ENCODE data around the gene MYCBP2.

DNA sequence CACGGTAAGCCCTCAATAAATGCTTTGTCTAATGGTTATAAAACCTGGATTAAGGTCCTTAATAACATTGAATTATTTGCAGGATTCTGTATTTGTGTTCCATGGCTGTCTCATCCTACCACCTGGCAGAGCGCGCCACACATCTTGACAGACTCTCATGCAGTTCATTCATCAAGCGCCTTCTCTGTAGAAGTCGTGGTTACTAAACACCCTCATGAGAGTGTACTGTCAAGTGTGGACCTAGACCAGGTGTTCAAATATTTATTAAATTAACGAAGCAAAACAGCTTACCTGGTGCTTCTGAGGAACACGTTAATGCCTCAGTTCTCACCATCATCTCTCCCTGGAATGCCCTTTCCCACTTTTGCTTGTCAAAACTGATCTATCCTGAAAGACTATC, 286.8 kb downstream of the MYCBP2 start:
- no peak for TF ChIP-seq CTCF (tag by site-specific recombination; IDR thresholded peaks at IDR 0.05)
- no peak for TF ChIP-seq ZNF112 (tag by site-specific recombination; IDR thresholded peaks at IDR 0.05)
- no peak for TF ChIP-seq ZNF558 (tag by site-specific recombination; IDR thresholded peaks at IDR 0.05)
- TF ChIP-seq ZNF175 (tag by site-specific recombination; IDR thresholded peaks at IDR 0.05): no peak
- no peak for TF ChIP-seq ZBTB8A (tag by site-specific recombination; IDR thresholded peaks at IDR 0.05)

Data from HEK293 (cell line).